Fibroblast of peridontal ligament (primary cell): Measurements from ENCODE around the gene SMARCB1.
A peak's percentile ranks its signal among the peaks of the same experiment; 100 is the strongest.

Experiments
- DNase-seq: peaks from one replicate; pipeline ENCODE4 v3.0.0-alpha.2; 2010; ENCODE audit errors: extremely low read depth

SMARCB1 gene

GRCh38 chr22:23831781-23832180, 45.0 kb downstream of the SMARCB1 start:
- DNase-seq = no peak

- DNase-seq = no peak
These were observed 45.7 kb downstream of the SMARCB1 start for GRCh38 chr22:23832226-23833016.

- no peak for DNase-seq
These were observed 46.4 kb downstream of the SMARCB1 start for GRCh38 chr22:23833017-23833751.

- no peak for DNase-seq
These were observed 47.1 kb downstream of the SMARCB1 start for GRCh38 chr22:23833911-23834317.

- DNase-seq = no peak
These were observed 47.6 kb downstream of the SMARCB1 start for GRCh38 chr22:23834406-23834792.

GRCh38 chr22:23834793-23835483, 48.2 kb downstream of the SMARCB1 start:
- no peak for DNase-seq

GRCh38 chr22:23835484-23836144, 48.8 kb downstream of the SMARCB1 start:
- DNase-seq = no peak

- DNase-seq = no peak
These were observed 49.5 kb downstream of the SMARCB1 start for GRCh38 chr22:23836281-23836680.

- DNase-seq = no peak
These were observed 50.1 kb downstream of the SMARCB1 start for GRCh38 chr22:23836692-23837495.

GRCh38 chr22:23837496-23837859, 50.7 kb downstream of the SMARCB1 start:
- DNase-seq = no peak

- no peak for DNase-seq
These were observed 51.3 kb downstream of the SMARCB1 start for GRCh38 chr22:23837911-23838680.

- peak; percentile 79 for DNase-seq
These were observed 52.1 kb downstream of the SMARCB1 start, which contains the start of gene DERL3 for GRCh38 chr22:23838681-23839468. Gene DERL3 (minus strand): TSS chr22:23839006. CDS start chr22:23838987, 19 bp downstream.

- DNase-seq = no peak
These were observed 53.3 kb downstream of the SMARCB1 start for GRCh38 chr22:23840026-23840425.

GRCh38 chr22:23841292-23841691, 54.5 kb downstream of the SMARCB1 start:
- DNase-seq = no peak

- DNase-seq = no peak
These were observed 55.1 kb downstream of the SMARCB1 start for GRCh38 chr22:23841736-23842445.

GRCh38 chr22:23842599-23842998, 55.8 kb downstream of the SMARCB1 start:
- DNase-seq = no peak

GRCh38 chr22:23844739-23845202, 58.0 kb downstream of the SMARCB1 start:
- no peak for DNase-seq

GRCh38 chr22:23845265-23846080, 58.7 kb downstream of the SMARCB1 start:
- no peak for DNase-seq
